ACC112 (cell line): ENCODE data around the gene CELF5.

Experiments
- H2AFZ ChIP-seq: fragments of 200-600 bp; sonication (generic); one replicate; pipeline ENCODE4 v1.6.0; 2017; ENCODE audit warnings: antibody characterized with exemption, low read length; ENCODE audit not compliant: unreplicated experiment
- H3K27ac ChIP-seq: fragments of 200-600 bp; sonication (generic); 2 replicates; pipeline ENCODE4 v1.5.1; 2014; ENCODE audit warnings: low read depth, mild to moderate bottlenecking, antibody characterized with exemption, low read length, moderate library complexity
- H3K27me3 ChIP-seq: fragments of 200-600 bp; sonication (generic); 2 replicates; pipeline ENCODE4 v1.6.1; 2014; ENCODE audit warnings: mild to moderate bottlenecking, antibody characterized with exemption, low read length, moderate library complexity, mixed read lengths; ENCODE audit not compliant: insufficient read depth
- H3K36me3 ChIP-seq: fragments of 200-600 bp; sonication (generic); 2 replicates; pipeline ENCODE4 v1.6.1; 2016; ENCODE audit warnings: mild to moderate bottlenecking, antibody characterized with exemption, low read length, moderate library complexity, mixed read lengths; ENCODE audit not compliant: insufficient read depth
- H3K4me1 ChIP-seq: fragments of 200-600 bp; sonication (generic); one replicate; pipeline ENCODE4 v1.6.1; 2016; ENCODE audit warnings: low read length, mixed read lengths; ENCODE audit not compliant: insufficient read depth, unreplicated experiment, control insufficient read depth
- H3K4me3 ChIP-seq: fragments of 200-600 bp; sonication (generic); 2 replicates; pipeline ENCODE4 v1.5.1; 2014; ENCODE audit warnings: mild to moderate bottlenecking, low read depth, low read length
- H3K79me2 ChIP-seq: fragments of 200-600 bp; sonication (generic); one replicate; pipeline ENCODE4 v1.6.0; 2016; ENCODE audit warnings: low read length; ENCODE audit not compliant: control insufficient read depth, unreplicated experiment, insufficient read depth

The CELF5 gene

DNA sequence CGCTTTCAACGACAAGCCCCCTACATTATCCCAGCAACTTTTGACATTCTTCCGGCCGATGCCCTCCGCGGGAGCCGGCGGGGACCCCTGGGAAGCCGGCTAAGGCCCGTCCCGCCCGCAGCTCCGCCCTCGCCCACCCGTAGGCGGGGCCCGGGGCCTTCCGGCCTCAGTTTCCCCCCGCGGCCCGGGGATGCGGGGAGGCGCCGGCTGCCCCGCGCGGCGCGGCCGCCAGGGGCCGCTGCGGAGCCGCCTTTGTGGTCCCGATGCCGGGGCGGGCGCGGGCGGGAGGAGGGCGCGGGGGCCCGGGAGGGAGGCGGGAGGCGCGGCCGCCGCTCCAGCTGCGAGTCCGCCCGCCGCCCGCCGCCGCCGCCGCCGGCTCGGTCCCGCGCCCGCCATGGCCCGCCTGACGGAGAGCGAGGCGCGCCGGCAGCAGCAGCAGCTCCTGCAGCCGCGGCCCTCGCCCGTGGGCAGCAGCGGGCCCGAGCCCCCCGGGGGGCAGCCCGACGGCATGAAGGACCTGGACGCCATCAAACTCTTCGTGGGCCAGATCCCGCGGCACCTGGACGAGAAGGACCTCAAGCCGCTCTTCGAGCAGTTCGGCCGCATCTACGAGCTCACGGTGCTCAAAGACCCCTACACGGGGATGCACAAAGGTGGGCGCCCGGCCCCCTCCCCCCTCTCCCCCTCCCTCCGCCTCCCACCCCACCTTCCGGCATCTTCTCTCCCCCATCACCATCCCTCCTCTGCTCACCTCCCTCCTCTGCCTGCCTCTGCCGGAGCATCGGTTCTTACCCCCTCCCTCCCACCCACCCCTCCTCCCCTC lies at the start of gene CELF5:
Gene CELF5 (plus strand): TSS at position 316 of the 823 bp plus-strand sequence. CDS start 79 bp downstream, at position 395.
- no peak within 1 kb of the TSS for H3K4me3 ChIP-seq

GRCh38 chr19:3175781-3176714 lies 48.4 kb upstream of the CELF5 start:
- Histone ChIP-seq H3K27ac (peak overlapping the region; percentile 29; the same call in 1 of the 2 replicates), H3K4me1 (peaks cover 15% of the 10 kb centered on the region), H3K79me2 (no peaks in the 10 kb centered on the region), H3K27me3 (no peaks in the 10 kb centered on the region), H2AFZ (no peak overlapping the region), H3K4me3 (no peak overlapping the region), H3K36me3 (no peaks in the 10 kb centered on the region)

More for the DNA sequence above, at the start of gene CELF5:
- Histone ChIP-seq H3K36me3 (no peaks in the 10 kb centered on the region), H3K27me3 (peaks cover 34% of the 10 kb centered on the region), H3K79me2 (no peaks in the 10 kb centered on the region), H3K4me1 (no peaks in the 10 kb centered on the region), H2AFZ (no peak within 1 kb of the TSS), H3K27ac (no peak within 1 kb of the TSS)

DNA sequence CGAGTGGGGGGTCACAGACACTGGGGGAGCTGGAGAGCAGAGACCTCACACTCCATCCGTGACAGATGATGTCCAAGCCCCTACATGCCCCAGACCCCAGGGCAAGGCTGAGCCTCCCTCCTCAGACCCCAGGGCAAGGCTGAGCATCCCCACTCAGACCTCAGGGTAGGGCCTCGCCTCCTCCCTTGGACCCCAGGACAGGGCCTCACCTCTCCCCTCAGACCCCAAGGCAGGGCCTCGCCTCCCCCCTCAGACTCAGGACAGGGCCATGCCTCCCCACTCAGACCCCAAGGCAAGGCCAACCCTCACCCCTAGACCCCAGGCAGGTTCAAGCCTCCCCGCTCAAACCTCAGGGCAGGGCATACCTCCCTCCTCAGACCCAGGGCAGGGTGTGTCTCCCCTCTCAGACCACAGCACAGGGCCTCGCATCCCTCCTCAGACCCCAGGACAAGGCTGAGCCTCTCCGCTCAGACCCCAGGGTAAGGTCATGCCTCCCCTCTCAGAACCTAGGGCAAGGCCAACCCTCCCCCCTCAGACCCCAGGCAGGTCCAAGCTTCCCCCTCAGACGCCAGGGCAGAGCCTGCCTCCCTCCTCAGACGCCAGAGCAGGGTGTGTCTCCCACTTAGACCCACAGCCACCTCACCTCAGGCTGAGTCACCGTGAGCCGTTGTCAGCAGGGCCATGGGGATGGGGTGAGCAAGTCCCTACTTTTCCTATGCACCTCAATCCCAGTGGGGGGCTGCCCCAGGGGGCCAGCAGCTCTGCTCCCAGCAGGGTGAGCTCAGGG lies 47.6 kb upstream of the CELF5 start:
- Histone ChIP-seq H3K79me2 (no peaks in the 10 kb centered on the region), H2AFZ (no peak overlapping the region), H3K27ac (peak overlapping the region; percentile 29; the same call in 1 of the 2 replicates), H3K4me3 (no peak overlapping the region), H3K27me3 (no peaks in the 10 kb centered on the region), H3K36me3 (no peaks in the 10 kb centered on the region), H3K4me1 (peaks cover 15% of the 10 kb centered on the region)

DNA sequence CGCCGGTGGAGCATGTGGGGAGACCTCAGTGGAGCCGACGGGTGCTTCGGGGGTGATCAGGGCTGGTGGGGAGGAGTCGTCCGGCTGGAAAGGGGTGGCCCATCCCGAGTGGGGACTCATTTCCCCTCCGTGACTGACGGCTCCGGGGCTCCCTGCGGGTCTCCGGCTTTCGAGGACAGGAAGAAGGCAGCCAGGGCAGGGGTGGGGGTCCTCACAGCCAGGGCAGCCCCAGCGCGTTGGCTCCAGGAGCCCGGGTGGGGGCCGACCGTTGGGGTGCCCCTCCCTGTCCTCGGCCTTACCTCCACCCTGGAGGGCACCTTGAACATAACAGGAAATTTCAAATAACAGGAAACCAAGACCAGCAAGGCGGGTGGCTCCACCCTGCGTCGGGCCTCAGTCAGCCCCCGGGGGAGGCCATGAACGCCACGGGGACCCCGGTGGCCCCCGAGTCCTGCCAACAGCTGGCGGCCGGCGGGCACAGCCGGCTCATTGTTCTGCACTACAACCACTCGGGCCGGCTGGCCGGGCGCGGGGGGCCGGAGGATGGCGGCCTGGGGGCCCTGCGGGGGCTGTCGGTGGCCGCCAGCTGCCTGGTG lies 46.0 kb upstream of the CELF5 start, which contains the start of gene S1PR4:
Gene S1PR4 (plus strand): TSS at position 393 of the 596 bp plus-strand sequence. CDS start 24 bp downstream, at position 417.
- Histone ChIP-seq H3K36me3 (no peaks in the 10 kb centered on the region), H3K4me1 (peaks cover 15% of the 10 kb centered on the region), H3K4me3 (no peak within 1 kb of the TSS), H2AFZ (no peak within 1 kb of the TSS), H3K79me2 (no peaks in the 10 kb centered on the region), H3K27ac (no peak within 1 kb of the TSS), H3K27me3 (no peaks in the 10 kb centered on the region)

GRCh38 chr19:3178973-3179738 lies 45.3 kb upstream of the CELF5 start:
- Histone ChIP-seq H2AFZ (no peak overlapping the region), H3K4me1 (peaks cover 15% of the 10 kb centered on the region), H3K79me2 (no peaks in the 10 kb centered on the region)

GRCh38 chr19:3179739-3180293 lies 44.6 kb upstream of the CELF5 start:
- Histone ChIP-seq H3K27ac (no peak overlapping the region), H3K27me3 (no peaks in the 10 kb centered on the region), H3K36me3 (no peaks in the 10 kb centered on the region), H3K4me1 (peaks cover 15% of the 10 kb centered on the region), H3K4me3 (no peak overlapping the region), H2AFZ (no peak overlapping the region), H3K79me2 (no peaks in the 10 kb centered on the region)

More at GRCh38 chr19:3178973-3179738, 45.3 kb upstream of the CELF5 start:
- Histone ChIP-seq H3K36me3 (no peaks in the 10 kb centered on the region), H3K27me3 (no peaks in the 10 kb centered on the region), H3K27ac (no peak overlapping the region), H3K4me3 (no peak overlapping the region)

DNA sequence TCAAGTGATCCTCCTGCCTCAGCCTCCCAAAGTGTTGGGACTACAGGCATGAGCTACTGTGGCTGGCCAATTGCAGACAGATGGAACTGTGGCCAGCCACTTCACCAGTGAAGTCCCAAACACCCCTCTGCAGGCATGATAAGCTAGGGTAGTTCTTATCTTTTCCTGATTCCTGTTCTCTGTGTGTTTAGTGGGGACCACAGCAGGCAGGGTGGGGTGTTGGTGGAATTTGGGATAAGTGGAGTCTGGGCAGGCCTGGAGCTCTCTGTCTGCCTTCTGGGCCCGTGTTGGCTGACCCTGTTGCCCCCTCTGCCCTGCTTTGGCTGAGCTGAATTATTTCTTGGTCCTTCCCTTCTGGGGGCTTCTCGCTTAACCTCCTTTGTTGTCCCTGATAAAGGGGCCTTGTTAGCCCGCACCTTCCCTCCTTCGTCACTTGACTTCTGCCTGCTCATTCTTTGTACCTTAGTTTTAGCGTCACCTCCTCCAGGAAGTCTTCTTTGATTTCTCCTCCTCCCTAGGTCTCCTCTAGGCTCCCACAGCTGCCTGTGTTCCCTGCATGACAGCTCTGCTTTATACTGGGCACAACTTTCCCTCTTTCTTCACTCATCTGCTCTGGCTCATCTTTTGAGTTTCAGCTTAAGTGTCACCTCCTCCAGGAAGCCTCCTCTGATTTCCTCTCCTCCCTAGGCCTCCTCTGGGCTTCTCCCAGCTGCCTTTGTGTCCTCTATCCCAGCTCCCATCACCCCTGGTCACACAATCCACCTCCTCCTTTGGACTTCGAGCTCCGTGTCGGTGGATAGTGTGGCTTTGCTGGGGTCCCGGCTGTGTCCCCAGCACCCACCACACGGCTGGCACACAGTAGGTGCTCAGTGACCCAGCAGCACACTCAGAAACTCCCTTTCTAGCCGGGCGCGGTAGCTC lies 40.5 kb upstream of the CELF5 start:
- Histone ChIP-seq H3K4me1 (peaks cover 9% of the 10 kb centered on the region), H3K27ac (no peak overlapping the region), H3K27me3 (no peaks in the 10 kb centered on the region), H2AFZ (no peak overlapping the region), H3K4me3 (no peak overlapping the region), H3K79me2 (peaks cover 32% of the 10 kb centered on the region), H3K36me3 (no peaks in the 10 kb centered on the region)

DNA sequence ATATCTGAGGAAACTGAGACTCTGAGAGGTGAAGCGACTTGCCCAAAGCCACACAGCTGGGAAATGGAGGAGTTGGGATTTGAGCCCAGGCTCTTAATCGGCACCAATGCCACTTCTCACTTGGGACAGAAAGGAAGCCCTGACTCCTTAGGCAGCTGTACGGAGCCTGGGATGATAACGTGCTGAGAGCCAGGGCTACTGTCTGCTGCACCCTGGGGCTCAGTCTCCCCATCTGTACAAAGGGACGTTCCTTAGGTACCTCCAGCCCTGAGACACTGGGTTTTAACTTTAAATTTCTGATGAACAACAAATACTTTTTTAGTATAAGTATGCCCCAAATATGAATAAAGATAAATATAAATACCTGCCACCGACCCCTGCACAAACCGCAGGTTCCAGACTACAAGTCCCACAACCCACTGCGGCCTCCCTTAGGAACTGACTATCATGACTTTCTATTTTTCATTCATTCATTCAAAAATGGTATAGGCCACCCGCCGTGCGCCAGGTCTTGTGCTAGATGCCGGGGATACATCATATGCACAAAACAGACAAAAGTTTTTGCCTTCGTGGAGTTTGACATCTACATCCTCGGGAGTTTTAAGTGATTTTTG lies 39.5 kb upstream of the CELF5 start:
- H3K4me3 ChIP-seq, result peak overlapping the region; percentile 98
- peaks cover 42% of the 10 kb centered on the region for H3K79me2 ChIP-seq
- H3K4me1 ChIP-seq, result peaks cover 9% of the 10 kb centered on the region
- peak overlapping the region; percentile 99 for H2AFZ ChIP-seq
- no peaks in the 10 kb centered on the region for H3K27me3 ChIP-seq
- peak overlapping the region; percentile 79 for H3K27ac ChIP-seq
- no peaks in the 10 kb centered on the region for H3K36me3 ChIP-seq
